ENCODE measurements around the gene ST3GAL3. TPM values are rescaled to one million over a fixed set of nuclear protein-coding genes. Genes with fewer than 3 reads are reported as not detected.

ST3GAL3 gene
- total and polyA plus RNA-seq, 2 donors (not counting 1 experiment from before 2014, with no cell fraction given), result 13.7 to 16.3 TPM

DNA sequence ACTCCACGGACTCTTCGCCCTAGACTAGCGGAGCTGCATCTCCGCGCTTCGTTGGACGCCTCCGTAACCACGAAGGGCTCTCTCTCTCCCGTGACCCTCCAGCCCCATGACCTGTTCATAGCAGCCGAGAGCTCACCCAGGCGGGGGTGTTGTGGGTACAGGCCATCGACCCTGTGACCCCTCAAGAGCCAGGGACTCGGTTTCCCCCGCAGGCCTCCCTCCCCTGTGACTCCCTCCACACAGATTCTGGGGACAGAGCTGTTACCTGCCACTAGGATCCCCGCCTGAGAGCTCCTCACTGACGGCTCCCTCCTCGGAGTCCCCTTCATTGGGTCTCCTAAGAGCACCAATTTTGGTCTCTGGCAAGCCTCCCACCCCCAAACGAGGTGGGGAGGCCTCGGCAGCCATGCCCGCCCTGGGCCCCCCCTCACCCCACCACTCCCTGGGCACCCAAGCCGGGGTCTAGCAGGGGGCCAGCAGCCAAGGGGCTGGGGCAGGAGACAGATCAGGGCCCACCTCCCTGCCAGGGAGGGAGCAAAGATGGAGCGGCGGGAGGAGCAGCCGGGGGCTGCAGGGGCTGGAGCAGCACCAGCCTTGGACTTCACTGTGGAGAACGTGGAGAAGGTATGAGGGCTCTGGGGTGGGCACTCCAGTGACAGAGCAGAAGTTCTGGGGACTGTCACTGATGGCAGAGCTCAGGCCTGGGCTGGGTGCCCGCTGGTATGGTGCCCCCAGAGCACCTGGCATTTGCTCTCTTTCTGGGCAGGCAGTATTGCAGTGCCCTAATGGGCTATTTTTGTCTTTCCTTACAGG, 239.9 kb downstream of the ST3GAL3 start:
- Histone ChIP-seq H4K20me1 (ENCODE audit: control insufficient read depth, extremely low read depth, insufficient read depth, low read length) (no peaks in the 10 kb centered on the region), H3K27me3 (ENCODE audit: control insufficient read depth, insufficient read depth, low read length) (no peaks in the 10 kb centered on the region), H3K9me3 (ENCODE audit: control insufficient read depth, insufficient read depth, low read depth, low read length) (no peaks in the 10 kb centered on the region), H3K4me1 (ENCODE audit: control insufficient read depth, extremely low read depth, insufficient read depth, low read length) (peaks cover 3% of the 10 kb centered on the region), H3K79me2 (ENCODE audit: control insufficient read depth, insufficient read depth, low read length) (peaks cover 17% of the 10 kb centered on the region), H3K36me3 (ENCODE audit: control insufficient read depth, insufficient read depth, low read length) (peaks cover 2% of the 10 kb centered on the region), H3K4me3 (replicated peaks in 1 of 4; ENCODE audit: control extremely low read depth in 1 of 4, insufficient read depth in 1 of 4, low read depth in 3 of 4, low read length in 4 of 4) (peak overlapping the region; percentile 56 to 96 (median 79)), H3K4me2 (ENCODE audit: extremely low read depth, insufficient read depth, low read length) (peak overlapping the region; percentile 95), H3K9ac (ENCODE audit: insufficient read depth, low read length) (peak overlapping the region; percentile 99), H2AFZ (ENCODE audit: low read length) (peak overlapping the region; percentile 85), H3K27ac (ENCODE audit: insufficient read depth, low read length) (peak overlapping the region; percentile 98)
- no peak for DNase-seq (ENCODE audit: low read depth in 2 of 2)
- TF ChIP-seq CTCF (conservative IDR thresholded peaks at IDR 0.05 in 1 of 2, IDR thresholded peaks at IDR 0.05 in 1 of 2; ENCODE audit: low read depth in 1 of 2, low read length in 2 of 2) (no peak), EZH2 (IDR thresholded peaks at IDR 0.05; ENCODE audit: low read length, missing control alignments) (no peak)

- Histone ChIP-seq H4K20me1 (ENCODE audit: control insufficient read depth, extremely low read depth, insufficient read depth, low read length) (no peaks in the 10 kb centered on the region), H3K9me3 (ENCODE audit: control insufficient read depth, insufficient read depth, low read depth, low read length) (no peaks in the 10 kb centered on the region), H3K4me2 (ENCODE audit: extremely low read depth, insufficient read depth, low read length) (peak overlapping the region; percentile 95), H3K27ac (ENCODE audit: insufficient read depth, low read length) (no peak overlapping the region), H2AFZ (ENCODE audit: low read length) (no peak overlapping the region), H3K79me2 (ENCODE audit: control insufficient read depth, insufficient read depth, low read length) (peaks cover 18% of the 10 kb centered on the region), H3K4me3 (replicated peaks in 1 of 4; ENCODE audit: control extremely low read depth in 1 of 4, insufficient read depth in 1 of 4, low read depth in 3 of 4, low read length in 4 of 4) (peak overlapping the region; percentile 56 to 96 (median 79)), H3K36me3 (ENCODE audit: control insufficient read depth, insufficient read depth, low read length) (peaks cover 2% of the 10 kb centered on the region), H3K9ac (ENCODE audit: insufficient read depth, low read length) (peak overlapping the region; percentile 99), H3K27me3 (ENCODE audit: control insufficient read depth, insufficient read depth, low read length) (no peaks in the 10 kb centered on the region), H3K4me1 (ENCODE audit: control insufficient read depth, extremely low read depth, insufficient read depth, low read length) (peaks cover 3% of the 10 kb centered on the region)
- DNase-seq (ENCODE audit: low read depth in 2 of 2), result no peak
- TF ChIP-seq EZH2 (IDR thresholded peaks at IDR 0.05; ENCODE audit: low read length, missing control alignments), result no peak
- no peak for TF ChIP-seq CTCF (conservative IDR thresholded peaks at IDR 0.05 in 1 of 2, IDR thresholded peaks at IDR 0.05 in 1 of 2; ENCODE audit: low read depth in 1 of 2, low read length in 2 of 2)
Measured at GRCh38 chr1:43947874-43948437, 240.6 kb downstream of the ST3GAL3 start.

DNA sequence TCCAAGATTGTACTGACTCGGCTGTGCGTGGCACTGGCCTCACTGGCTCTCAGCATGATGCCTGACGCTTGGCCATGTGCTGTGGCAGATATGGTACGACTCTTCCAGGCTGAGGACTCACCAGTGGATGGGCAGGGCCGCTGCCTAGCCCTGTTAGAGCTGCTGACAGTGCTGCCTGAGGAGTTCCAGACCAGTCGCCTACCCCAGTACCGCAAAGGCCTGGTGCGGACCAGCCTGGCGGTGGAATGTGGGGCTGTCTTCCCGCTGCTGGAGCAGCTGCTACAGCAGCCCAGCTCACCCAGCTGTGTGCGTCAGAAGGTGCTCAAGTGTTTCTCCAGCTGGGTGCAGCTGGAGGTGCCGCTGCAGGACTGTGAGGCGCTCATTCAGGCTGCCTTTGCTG, 242.3 kb downstream of the ST3GAL3 start:
- TF ChIP-seq EZH2 (IDR thresholded peaks at IDR 0.05; ENCODE audit: low read length, missing control alignments) (no peak), CTCF (conservative IDR thresholded peaks at IDR 0.05 in 1 of 2, IDR thresholded peaks at IDR 0.05 in 1 of 2; ENCODE audit: low read depth in 1 of 2, low read length in 2 of 2) (no peak)
- H3K27ac ChIP-seq (ENCODE audit: insufficient read depth, low read length), result no peak overlapping the region
- no peaks in the 10 kb centered on the region for H4K20me1 ChIP-seq (ENCODE audit: control insufficient read depth, extremely low read depth, insufficient read depth, low read length)
- H3K9ac ChIP-seq (ENCODE audit: insufficient read depth, low read length), result no peak overlapping the region
- H3K36me3 ChIP-seq (ENCODE audit: control insufficient read depth, insufficient read depth, low read length), result peaks cover 2% of the 10 kb centered on the region
- H3K9me3 ChIP-seq (ENCODE audit: control insufficient read depth, insufficient read depth, low read depth, low read length), result no peaks in the 10 kb centered on the region
- peaks cover 19% of the 10 kb centered on the region for H3K79me2 ChIP-seq (ENCODE audit: control insufficient read depth, insufficient read depth, low read length)
- H2AFZ ChIP-seq (ENCODE audit: low read length), result no peak overlapping the region
- H3K27me3 ChIP-seq (ENCODE audit: control insufficient read depth, insufficient read depth, low read length), result no peaks in the 10 kb centered on the region
- peaks cover 3% of the 10 kb centered on the region for H3K4me1 ChIP-seq (ENCODE audit: control insufficient read depth, extremely low read depth, insufficient read depth, low read length)
- no peak for DNase-seq (ENCODE audit: low read depth in 2 of 2)
- no peak overlapping the region for H3K4me2 ChIP-seq (ENCODE audit: extremely low read depth, insufficient read depth, low read length)
- no peak overlapping the region for H3K4me3 ChIP-seq (replicated peaks in 1 of 4; ENCODE audit: control extremely low read depth in 1 of 4, insufficient read depth in 1 of 4, low read depth in 3 of 4, low read length in 4 of 4)
